SKM-1 treated with dmso at 0.1 percent for 144 hours (cell line): Measurements from ENCODE around the gene TOR3A.

Source experiments
- DNase-seq: peaks from one replicate; lab custom pipeline; 2025; ENCODE audit not compliant: unreplicated experiment; lab: John Stamatoyannopoulos, UW

Gene TOR3A

GRCh38 chr1:179066471-179066870 is 15.4 kb upstream of the TOR3A start:
- DNase-seq: no peak

GRCh38 chr1:179077396-179077795 is 4.5 kb upstream of the TOR3A start:
- DNase-seq: no peak

- peak; percentile 85 for DNase-seq
Observed at GRCh38 chr1:179079113-179079761, 2.6 kb upstream of the TOR3A start.

- DNase-seq: no peak
Observed at GRCh38 chr1:179080866-179081686, 794 bp upstream of the TOR3A start.

DNA sequence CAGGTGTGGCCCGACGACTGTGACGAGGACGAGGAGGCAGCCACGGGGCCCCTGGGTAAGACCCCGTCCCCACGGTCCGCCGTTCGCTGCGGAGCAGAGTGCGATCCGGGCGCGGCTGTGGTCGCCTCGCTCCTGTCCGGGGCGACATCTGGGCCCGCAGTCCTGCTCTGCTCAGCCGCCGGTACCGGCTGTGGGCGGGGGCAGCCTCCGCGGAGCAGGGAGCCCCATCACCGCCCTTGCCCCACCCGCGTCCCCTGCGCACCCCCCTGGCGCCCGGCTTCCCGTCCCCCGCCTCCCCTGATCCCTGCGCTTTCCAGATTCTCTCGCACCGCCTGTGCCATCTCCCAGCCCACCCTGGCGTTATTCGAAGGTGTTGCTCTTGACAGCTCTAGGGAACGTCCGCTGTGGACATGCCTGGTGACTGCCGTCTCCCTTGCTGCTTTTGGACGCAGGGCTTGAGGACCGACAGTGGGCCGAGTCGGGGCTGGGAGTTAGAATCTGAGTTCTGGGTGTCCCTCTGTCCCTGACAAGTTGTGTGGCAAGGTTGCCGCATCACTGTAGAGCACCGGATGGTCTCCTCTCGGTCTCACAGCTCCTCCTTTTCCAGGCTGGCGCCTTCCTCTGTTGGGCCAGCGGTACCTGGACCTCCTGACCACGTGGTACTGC is 596 bp downstream of the TOR3A start:
- DNase-seq: no peak

- peak; percentile 57 for DNase-seq
Observed at GRCh38 chr1:179082999-179083335, 1.1 kb downstream of the TOR3A start.

DNA sequence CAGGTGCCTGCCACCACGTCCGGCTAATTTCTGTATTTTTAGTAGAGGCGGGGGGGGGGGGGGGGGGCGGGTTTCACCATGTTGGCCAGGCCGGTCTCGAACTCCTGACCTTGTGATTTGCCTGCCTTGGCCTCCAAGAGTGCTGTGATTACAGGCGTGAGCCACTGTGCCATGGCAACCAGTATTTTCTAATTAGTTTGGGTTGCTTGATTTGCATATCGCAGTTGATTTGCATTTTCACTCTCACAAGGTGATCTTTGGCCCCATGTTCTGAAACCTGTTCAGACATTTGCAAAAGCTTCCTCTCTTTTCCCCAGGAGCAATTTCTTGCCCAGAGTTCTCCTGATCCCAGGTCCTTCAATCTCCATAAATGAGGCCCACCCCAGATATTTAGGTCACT is 1.7 kb downstream of the TOR3A start:
- DNase-seq: no peak

GRCh38 chr1:179087665-179088064 is 5.8 kb downstream of the TOR3A start:
- no peak for DNase-seq

DNA sequence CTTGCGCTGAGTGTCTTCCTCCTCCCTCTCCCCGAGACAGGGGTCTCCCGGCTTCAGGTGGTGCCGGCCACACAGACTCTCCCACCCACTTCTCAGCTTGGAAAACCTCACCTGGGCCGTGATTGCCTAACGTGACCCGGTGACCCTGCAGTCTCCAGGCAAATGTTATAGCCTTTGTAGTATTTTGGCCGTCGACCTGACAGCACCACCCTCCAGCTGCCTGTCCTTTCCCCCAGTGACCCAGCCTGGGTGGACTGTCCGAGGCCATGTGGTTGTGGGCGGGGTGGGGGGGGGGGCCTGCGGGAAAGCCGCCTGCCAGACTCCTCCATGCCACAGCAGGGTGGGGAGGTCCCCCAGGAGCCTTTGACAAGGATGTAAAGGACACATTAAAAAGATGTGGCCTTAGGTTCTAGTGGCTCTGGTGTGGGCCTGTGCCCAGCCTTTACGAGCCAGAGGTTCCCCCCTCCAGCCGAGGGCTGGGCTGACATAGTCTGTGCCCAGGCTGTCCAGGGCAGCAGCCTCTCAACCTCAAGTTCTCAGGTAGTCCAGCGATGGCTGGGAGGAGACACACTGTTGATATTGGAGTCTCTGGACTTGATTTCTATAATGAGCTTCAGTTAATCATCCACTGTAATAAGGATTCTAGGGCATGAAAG is 8.1 kb downstream of the TOR3A start:
- no peak for DNase-seq

DNA sequence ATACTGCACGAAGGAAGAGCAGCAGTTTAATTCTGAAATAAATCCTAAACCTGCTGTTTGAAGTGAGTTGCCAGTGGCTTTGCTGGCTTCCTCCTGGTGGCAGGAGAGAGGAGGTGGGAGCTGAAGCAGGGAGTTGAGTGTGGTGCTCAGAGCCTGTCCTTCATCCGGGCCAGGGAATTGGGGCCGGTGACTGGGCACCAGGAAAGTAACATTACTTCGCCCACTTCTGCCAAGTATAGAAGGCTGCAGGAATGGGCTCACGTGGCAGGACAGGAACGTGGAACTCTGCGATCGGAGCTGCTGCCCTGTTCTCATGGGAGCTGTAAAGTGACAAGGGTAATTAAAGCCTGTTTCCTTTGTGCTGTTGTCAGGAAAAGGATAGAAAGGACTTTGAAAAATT is 8.7 kb downstream of the TOR3A start:
- DNase-seq: no peak

DNA sequence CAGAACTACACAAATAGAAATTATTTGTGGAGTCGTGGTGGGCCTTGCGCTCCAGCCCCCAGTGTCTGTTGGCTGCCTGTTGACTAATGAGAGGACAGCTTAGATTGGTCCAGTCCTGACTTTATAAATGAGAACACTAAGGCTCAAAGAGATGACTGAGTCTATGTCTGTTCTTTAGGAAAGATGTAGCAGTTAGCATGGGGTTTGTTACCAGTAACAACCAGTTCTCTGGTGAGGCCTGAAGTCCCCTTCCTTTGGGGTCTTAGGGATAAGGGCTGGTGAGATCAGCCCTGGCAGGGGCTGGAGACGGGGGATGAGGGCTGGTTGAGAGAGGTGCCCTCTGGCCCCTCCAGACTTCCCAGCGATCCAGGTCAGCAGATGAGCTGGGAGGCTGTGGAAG is 9.1 kb downstream of the TOR3A start:
- no peak for DNase-seq

- DNase-seq: no peak
Observed at GRCh38 chr1:179091691-179092165, 9.9 kb downstream of the TOR3A start.

GRCh38 chr1:179092896-179093461 is 11.1 kb downstream of the TOR3A start:
- DNase-seq: no peak

DNA sequence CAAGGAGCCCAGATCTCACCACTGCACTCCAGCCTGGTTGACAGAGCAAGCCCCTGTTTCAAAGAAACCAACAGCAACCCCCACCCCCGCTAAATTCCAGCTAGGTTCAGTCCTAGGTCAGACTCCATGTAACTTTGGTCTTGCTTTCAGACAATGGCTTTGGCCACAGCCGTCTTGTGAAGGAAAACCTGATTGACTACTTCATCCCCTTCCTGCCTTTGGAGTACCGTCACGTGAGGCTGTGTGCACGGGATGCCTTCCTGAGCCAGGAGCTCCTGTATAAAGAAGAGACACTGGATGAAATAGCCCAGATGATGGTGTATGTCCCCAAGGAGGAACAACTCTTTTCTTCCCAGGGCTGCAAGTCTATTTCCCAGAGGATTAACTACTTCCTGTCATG is 12.9 kb downstream of the TOR3A start:
- DNase-seq: no peak

DNA sequence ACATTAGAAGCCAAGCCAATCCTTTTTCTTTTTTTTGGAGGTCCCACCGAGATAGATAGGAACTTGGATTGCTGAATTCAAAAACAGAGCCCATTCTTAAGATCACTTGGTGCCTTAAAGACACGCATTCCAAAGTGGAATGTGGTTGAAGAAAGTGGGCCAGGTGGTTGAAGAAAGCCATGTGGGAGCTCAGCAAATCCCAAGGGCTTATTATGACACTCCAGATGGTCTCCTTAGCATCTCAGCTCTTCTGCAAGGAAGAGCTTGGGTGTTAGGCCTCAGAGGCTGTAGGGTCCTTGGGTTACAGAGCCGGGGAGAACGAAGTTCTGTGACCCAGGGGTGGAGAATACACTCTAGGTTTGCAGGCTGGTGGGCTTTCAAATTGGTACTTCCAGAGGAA is 13.5 kb downstream of the TOR3A start:
- DNase-seq: no peak

GRCh38 chr1:179095924-179096323 is 14.1 kb downstream of the TOR3A start:
- DNase-seq: no peak

- DNase-seq: no peak
Observed at GRCh38 chr1:179099891-179100290, 18.0 kb downstream of the TOR3A start.

DNA sequence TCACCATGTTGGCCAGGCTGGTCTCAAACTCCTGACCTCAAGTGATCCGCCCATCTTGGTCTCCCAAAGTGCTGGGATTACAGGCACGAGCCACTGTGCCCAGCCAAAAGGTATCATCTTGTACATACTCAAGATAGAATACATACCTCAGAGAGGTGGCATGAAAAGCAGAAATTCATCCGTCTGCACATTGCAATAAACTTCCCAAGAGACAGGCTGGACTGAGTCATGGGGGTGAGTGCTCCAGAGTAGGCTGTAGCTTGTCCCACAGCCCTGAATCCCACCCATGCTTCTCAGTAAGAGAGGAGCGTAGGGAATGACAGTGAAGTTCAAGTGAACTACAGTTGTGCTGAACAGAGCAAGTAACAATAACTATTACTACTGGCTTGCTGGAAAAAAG is 19.7 kb downstream of the TOR3A start:
- no peak for DNase-seq

DNA sequence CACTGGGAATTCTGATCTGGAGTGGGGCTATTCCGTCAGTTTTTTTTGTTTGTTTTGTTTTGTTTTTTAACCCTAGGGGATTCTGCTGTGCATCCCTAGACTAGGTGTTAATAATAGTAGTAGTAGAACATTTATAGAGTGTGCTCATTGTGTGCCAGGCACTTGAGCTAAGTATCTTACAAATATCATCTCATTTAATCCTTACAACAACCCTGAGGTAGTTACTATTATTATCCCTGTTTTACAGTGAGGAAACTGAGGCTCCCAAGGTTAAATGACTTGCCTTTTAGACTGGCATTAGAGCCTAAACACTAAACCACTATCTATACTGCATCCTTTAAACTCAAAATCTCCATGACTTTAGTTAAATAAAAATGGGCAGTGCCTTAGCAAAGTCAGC is 22.1 kb downstream of the TOR3A start:
- no peak for DNase-seq

- DNase-seq: no peak
Observed at GRCh38 chr1:179104611-179105250, 22.9 kb downstream of the TOR3A start.

DNA sequence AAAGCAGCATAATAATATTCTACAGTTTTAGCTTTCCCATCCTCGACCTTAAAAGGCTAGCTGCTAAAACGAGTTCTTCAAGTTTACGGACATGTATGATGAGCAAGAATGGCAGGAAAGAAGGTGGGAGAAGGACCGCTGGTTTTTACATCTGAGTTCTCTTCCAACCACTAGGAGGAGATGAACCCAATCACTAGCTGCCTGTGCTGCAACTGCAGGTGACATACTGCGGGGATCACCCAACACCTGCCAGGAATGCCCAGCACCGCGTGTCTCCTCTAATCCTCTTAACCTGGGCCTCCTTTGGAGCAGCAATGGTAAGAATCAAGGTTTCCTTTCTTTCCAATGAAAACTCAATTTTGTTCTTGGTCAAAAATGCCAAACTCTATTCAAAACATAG is 23.5 kb downstream of the TOR3A start:
- DNase-seq: no peak
